Measurements from ENCODE around the gene PTPRZ1.

GRCh38 chr7:122082160-122082559 is 209.2 kb downstream of the PTPRZ1 start:
- TF ChIP-seq CTCF (conservative IDR thresholded peaks at IDR 0.05) (no peak), EZH2 (IDR thresholded peaks at IDR 0.05; ENCODE audit: low read depth) (no peak)
